Fibroblast of the aortic adventitia (primary cell): ENCODE measurements around the gene CRELD2. TPM values are rescaled to one million over a fixed set of nuclear protein-coding genes. Genes with fewer than 3 reads are reported as not detected.

Experiments
- DNase-seq: peaks from one replicate; pipeline ENCODE4 v3.0.0-alpha.2; 2010; ENCODE audit warnings: low read depth
- H3K4me3 ChIP-seq: 2 replicates; pipeline ENCODE4 v1.5.1; 2011; ENCODE audit warnings: low read depth, mild to moderate bottlenecking, control low read depth, low read length, moderate library complexity
- CTCF ChIP-seq: IDR thresholded peaks from 2 replicates; pipeline ENCODE4 v1.5.1; 2011; ENCODE audit warnings: mild to moderate bottlenecking, low read length, control low read depth, inconsistent platforms; ENCODE audit not compliant: insufficient read depth
- total RNA-seq: library from RNA; depleted of rRNA; stranded (reverse); fragments of >200 nt; gene quantifications from 2 replicates; pipeline ENCODE4 v1.2.3, GENCODE V29; 2012; ENCODE audit warnings: low replicate concordance

CRELD2 gene
- total RNA-seq, 1 donor: 34.0 TPM

GRCh38 chr22:49922926-49923325 is 4.5 kb downstream of the CRELD2 start:
- DNase-seq: no peak
- no peak overlapping the region for H3K4me3 ChIP-seq
- no peak for TF ChIP-seq CTCF

DNA sequence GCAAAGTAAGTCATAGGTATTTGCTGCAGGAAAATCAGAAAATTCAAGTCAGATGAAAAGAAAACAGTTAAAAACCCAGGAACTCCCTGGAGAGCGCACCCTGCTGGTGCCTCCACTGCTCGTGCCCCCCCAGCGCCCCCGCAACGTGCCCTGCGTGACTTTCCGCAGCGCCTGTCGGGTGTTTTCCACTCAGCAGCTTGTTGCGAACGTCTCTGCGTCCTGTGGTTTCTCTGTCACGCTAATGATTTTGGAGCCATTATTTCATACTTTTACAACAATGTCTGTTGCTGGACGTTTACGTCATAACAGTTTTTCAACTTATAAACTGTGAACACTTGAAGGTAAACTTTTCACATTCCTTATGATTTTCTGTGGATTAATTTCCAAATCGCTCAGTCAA is 5.0 kb downstream of the CRELD2 start:
- no peak for TF ChIP-seq CTCF
- DNase-seq: no peak

GRCh38 chr22:49924113-49924833 is 5.8 kb downstream of the CRELD2 start:
- TF ChIP-seq CTCF: no peak
- no peak overlapping the region for H3K4me3 ChIP-seq
- no peak for DNase-seq

More for the DNA sequence above, 5.0 kb downstream of the CRELD2 start:
- no peak overlapping the region for H3K4me3 ChIP-seq

- TF ChIP-seq CTCF: no peak
- no peak for DNase-seq
- no peak overlapping the region for H3K4me3 ChIP-seq
These were observed 7.2 kb downstream of the CRELD2 start for GRCh38 chr22:49925525-49926128.

DNA sequence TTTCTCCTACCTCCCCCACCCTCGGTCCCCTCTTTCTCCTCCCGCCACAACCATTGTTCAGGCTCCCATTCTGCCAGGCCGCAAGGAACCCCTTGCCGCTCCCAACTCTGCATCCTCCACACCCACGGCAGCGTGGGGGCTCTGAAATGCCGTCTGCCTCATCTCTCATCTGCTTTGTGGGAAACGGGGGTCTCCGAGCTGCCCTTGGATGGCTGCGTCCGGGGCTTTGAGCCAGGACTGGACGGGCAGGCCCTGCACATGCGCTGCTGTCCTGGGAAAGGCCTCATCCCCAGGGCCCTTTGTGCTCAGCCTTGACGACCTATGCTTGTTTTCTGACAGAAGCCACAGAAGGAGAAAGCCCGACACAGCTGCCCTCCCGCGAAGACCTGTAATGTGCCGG is 8.5 kb downstream of the CRELD2 start:
- no peak for DNase-seq
- TF ChIP-seq CTCF: no peak
- H3K4me3 ChIP-seq: no peak overlapping the region

DNA sequence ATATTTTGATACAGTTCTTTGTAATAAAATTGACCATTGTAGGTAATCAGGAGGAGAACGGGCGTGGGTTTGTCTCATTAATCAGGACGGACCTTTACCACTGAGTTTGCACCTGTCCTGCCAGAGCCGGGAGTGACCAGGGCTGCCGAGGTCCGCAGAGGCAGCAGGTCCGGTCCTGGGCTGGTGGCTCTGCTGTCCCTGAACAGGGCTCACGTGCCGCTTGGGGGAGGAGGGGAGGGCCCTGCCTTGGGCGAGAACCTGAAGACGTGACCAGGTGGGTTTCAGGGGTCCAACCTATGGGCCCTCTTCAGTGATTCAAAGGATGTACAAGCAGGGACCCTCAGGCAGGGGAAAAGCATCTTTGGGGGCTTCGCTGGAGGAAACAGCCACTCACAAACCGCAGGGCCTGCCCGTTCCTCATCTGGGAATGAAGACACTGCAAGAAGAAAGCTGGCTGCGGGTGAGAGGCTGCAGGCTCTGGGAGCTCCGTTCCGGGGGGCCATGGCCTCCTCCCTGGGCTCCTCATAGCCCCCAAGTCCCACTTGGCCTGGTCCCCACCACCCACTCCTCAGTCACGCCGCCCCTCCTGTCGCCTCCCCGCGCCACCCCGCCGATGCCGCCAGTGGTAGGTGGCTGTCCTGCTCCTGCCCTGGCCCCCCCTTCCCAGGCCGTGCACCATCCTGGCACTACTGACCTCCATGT is 9.2 kb downstream of the CRELD2 start:
- no peak for DNase-seq
- no peak for TF ChIP-seq CTCF
- H3K4me3 ChIP-seq: no peak overlapping the region
